Smooth muscle cell of the umbilical artery (primary cell): ENCODE results near the gene FZD7. TPM values are rescaled to one million over a fixed set of nuclear protein-coding genes. Genes with fewer than 3 reads are reported as not detected.

ENCODE experiments used
- total RNA-seq: library from RNA; depleted of rRNA; stranded (reverse); fragments of >200 nt; gene quantifications from 2 replicates; pipeline ENCODE4 v1.2.3, GENCODE V29; 2014

The FZD7 gene
- 27.7 and 51.4 TPM in 2 replicates for total RNA-seq

DNA sequence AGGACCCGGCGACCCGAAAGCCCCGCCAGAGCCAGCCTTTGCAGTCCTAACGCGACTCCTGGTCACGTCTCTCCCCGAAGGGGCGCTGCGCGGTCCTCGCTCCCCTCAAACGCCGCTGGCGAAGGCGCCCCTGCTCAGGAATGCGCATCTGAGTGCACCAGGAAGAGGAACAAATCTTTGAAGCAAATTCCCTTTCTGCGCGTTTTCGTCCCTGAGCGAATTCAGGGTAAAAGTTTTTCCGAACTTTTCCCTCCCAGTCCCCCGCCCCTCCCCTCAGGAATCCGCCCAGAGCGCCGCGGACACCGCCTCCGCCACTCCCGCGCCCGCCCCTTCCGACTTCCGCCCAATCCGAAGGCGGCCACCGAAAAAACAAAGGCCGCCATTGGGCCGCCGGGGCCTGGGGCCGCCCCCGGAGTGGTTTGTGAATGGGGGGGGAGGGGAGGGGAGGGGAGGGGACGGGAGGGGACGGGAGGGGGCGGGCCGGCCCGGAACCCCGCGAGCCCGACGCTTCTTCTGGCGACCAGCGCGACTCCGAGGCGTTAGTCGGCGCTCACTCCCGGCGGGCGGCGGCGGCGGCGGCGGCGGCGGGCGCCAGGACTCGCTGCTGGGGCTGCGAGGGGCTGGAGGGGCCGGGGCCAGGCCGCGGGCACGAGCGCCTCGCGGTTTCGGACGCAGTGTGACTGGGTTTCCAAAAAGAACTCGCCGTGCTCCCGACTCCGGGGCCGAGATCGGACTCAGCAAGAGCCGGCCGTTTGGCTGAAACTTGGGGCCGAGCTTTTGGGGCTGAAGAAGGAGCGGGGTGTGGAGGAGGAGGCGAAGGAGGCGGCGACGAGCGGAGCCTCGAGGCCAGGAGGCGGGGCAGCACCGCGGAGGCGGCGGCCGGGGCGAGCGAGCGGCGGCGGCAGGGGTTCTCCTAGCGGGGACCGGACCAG lies at the start of gene FZD7:
TSS of gene FZD7 (plus strand) at position 539 of the 932 bp plus-strand sequence. CDS start 793 bp downstream, outside the sequence.

DNA sequence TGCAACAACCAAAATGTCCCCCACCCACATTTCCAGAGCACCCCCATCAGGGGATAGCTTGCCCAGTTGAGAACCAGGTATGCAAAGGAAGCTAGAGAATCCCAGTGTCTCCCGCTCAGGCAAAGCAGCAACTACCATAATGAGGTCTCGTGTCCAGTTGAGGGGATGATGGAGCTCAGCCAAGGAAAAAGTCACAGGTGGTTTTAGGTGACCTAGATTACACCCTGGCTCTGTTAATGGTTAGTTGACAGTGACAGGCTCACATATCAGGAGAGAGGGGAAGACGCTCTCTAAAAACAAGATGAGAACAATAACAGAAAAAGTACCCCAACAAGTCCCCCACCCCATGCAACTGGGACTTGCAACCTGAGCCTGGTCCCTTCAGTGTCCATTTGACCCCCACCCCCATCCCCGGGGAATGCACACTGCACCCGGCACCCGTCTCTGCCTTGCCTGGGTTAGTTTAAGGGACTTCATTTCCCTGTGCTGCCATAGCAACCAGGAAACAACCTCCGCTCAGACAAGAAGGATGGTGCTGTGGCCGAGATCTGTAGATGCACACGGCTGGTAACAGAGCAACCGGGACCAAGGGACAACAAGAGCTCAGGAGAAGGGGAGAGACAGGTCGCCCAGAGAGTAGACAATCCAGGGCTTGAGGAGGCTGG lies 39.2 kb downstream of the FZD7 start, which contains the start of gene KIAA2012:
TSS of gene KIAA2012 (plus strand) at position 519 of the 665 bp plus-strand sequence. CDS start 373 bp downstream, outside the sequence.

Other genes with a start within 250 kb of the FZD7 start
- gene CDK15, start 227.3 kb upstream of the FZD7 start, total RNA-seq = 6.3 and 8.6 TPM in 2 replicates
- under 0.01 and 0.09 TPM in 2 replicates for gene KIAA2012, start 39.4 kb downstream of the FZD7 start, total RNA-seq
- 96.6 and 120 TPM in 2 replicates for gene SUMO1, start 204.7 kb downstream of the FZD7 start, total RNA-seq
- gene NOP58, start 231.9 kb downstream of the FZD7 start, total RNA-seq = 47.2 and 73.3 TPM in 2 replicates